ENCODE data around the gene ATF3.

The ATF3 gene

GRCh38 chr1:212607206-212607912, 1.2 kb upstream of the ATF3 start:
- no peak for TF ChIP-seq CTCF (IDR thresholded peaks at IDR 0.05; ENCODE audit: low read depth, low read length)
- TF ChIP-seq MYC (IDR thresholded peaks at IDR 0.05; ENCODE audit: low read depth, low read length) = no peak
- TF ChIP-seq MAX (IDR thresholded peaks at IDR 0.05; ENCODE audit: low read depth, low read length) = no peak
- TF ChIP-seq POLR2A (IDR thresholded peaks at IDR 0.05; ENCODE audit: extremely low read depth, insufficient read length) = no peak
- H3K4me3 ChIP-seq (ENCODE audit: low read depth, low read length) = peak overlapping the region; percentile 56
- peak; percentile 14 for DNase-seq (ENCODE audit: low read depth)

- H3K4me3 ChIP-seq (ENCODE audit: low read depth, low read length) = peak overlapping the region; percentile 56
- no peak for DNase-seq (ENCODE audit: low read depth)
- TF ChIP-seq POLR2A (IDR thresholded peaks at IDR 0.05; ENCODE audit: extremely low read depth, insufficient read length) = no peak
- no peak for TF ChIP-seq CTCF (IDR thresholded peaks at IDR 0.05; ENCODE audit: low read depth, low read length)
- TF ChIP-seq MYC (IDR thresholded peaks at IDR 0.05; ENCODE audit: low read depth, low read length) = no peak
- no peak for TF ChIP-seq MAX (IDR thresholded peaks at IDR 0.05; ENCODE audit: low read depth, low read length)
These were observed 609 bp upstream of the ATF3 start for GRCh38 chr1:212607913-212608391.

GRCh38 chr1:212608959-212609700, 569 bp downstream of the ATF3 start:
- DNase-seq (ENCODE audit: low read depth) = peak; percentile 77
- peak; percentile 46 for TF ChIP-seq CTCF (IDR thresholded peaks at IDR 0.05; ENCODE audit: low read depth, low read length)
- no peak for TF ChIP-seq MYC (IDR thresholded peaks at IDR 0.05; ENCODE audit: low read depth, low read length)
- peak overlapping the region; percentile 69 for H3K4me3 ChIP-seq (ENCODE audit: low read depth, low read length)

GRCh38 chr1:212609701-212610574, 1.4 kb downstream of the ATF3 start:
- peak overlapping the region; percentile 69 for H3K4me3 ChIP-seq (ENCODE audit: low read depth, low read length)
- no peak for DNase-seq (ENCODE audit: low read depth)
- no peak for TF ChIP-seq POLR2A (IDR thresholded peaks at IDR 0.05; ENCODE audit: extremely low read depth, insufficient read length)
- TF ChIP-seq MYC (IDR thresholded peaks at IDR 0.05; ENCODE audit: low read depth, low read length) = no peak
- no peak for TF ChIP-seq CTCF (IDR thresholded peaks at IDR 0.05; ENCODE audit: low read depth, low read length)
- no peak for TF ChIP-seq MAX (IDR thresholded peaks at IDR 0.05; ENCODE audit: low read depth, low read length)

GRCh38 chr1:212610575-212610967, 2.0 kb downstream of the ATF3 start:
- no peak overlapping the region for H3K4me3 ChIP-seq (ENCODE audit: low read depth, low read length)
- TF ChIP-seq POLR2A (IDR thresholded peaks at IDR 0.05; ENCODE audit: extremely low read depth, insufficient read length) (no peak), MYC (IDR thresholded peaks at IDR 0.05; ENCODE audit: low read depth, low read length) (no peak), MAX (IDR thresholded peaks at IDR 0.05; ENCODE audit: low read depth, low read length) (no peak), CTCF (IDR thresholded peaks at IDR 0.05; ENCODE audit: low read depth, low read length) (no peak)
- no peak for DNase-seq (ENCODE audit: low read depth)
